NCI-H510A (cell line): ENCODE measurements around the gene RP2.

Source experiments
- DNase-seq: peaks from one replicate; lab custom pipeline; 2025; lab: John Stamatoyannopoulos, UW

The RP2 gene

GRCh38 chrX:46836701-46837557 is at the start of gene RP2:
Gene RP2 (plus strand): TSS chrX:46837043. CDS start chrX:46837101, 58 bp downstream.
- DNase-seq, result peak; percentile 88

- DNase-seq, result no peak
Measured at GRCh38 chrX:46788902-46789301, 47.9 kb upstream of the RP2 start.

GRCh38 chrX:46791927-46792809 is 44.7 kb upstream of the RP2 start:
- no peak for DNase-seq

GRCh38 chrX:46792810-46793188 is 44.0 kb upstream of the RP2 start:
- DNase-seq, result no peak

- DNase-seq, result no peak
Measured at GRCh38 chrX:46793386-46794143, 43.3 kb upstream of the RP2 start.

GRCh38 chrX:46796574-46797191 is 40.2 kb upstream of the RP2 start:
- DNase-seq, result no peak

GRCh38 chrX:46803140-46803539 is 33.7 kb upstream of the RP2 start:
- no peak for DNase-seq

- DNase-seq, result no peak
Measured at GRCh38 chrX:46805270-46805669, 31.6 kb upstream of the RP2 start.

GRCh38 chrX:46811121-46811520 is 25.7 kb upstream of the RP2 start:
- DNase-seq, result no peak

- DNase-seq, result no peak
Measured at GRCh38 chrX:46812445-46812844, 24.4 kb upstream of the RP2 start.

GRCh38 chrX:46814966-46815365 is 21.9 kb upstream of the RP2 start:
- no peak for DNase-seq

- DNase-seq, result no peak
Measured at GRCh38 chrX:46819136-46819535, 17.7 kb upstream of the RP2 start.

- DNase-seq, result no peak
Measured at GRCh38 chrX:46820391-46821100, 16.3 kb upstream of the RP2 start.

GRCh38 chrX:46823481-46823880 is 13.4 kb upstream of the RP2 start:
- no peak for DNase-seq

- no peak for DNase-seq
Measured at GRCh38 chrX:46831765-46832327, 5.0 kb upstream of the RP2 start.

GRCh38 chrX:46837558-46838485 is 979 bp downstream of the RP2 start:
- DNase-seq, result no peak

- DNase-seq, result no peak
Measured at GRCh38 chrX:46838486-46838870, 1.6 kb downstream of the RP2 start.

GRCh38 chrX:46838974-46839480 is 2.2 kb downstream of the RP2 start:
- no peak for DNase-seq

- no peak for DNase-seq
Measured at GRCh38 chrX:46840946-46841345, 4.1 kb downstream of the RP2 start.

- no peak for DNase-seq
Measured at GRCh38 chrX:46841346-46841745, 4.5 kb downstream of the RP2 start.
